ENCODE data around the gene SOWAHD.
"Not testable (repeated sequence)": the region's sequence is repeated elsewhere in the genome, so short reads cannot be mapped to it uniquely, and the experiment has no call there.

The SOWAHD gene

GRCh38 chrX:119757646-119757978 is 776 bp upstream of the SOWAHD start:
- no peak for DNase-seq (ENCODE audit: low read depth in 2 of 2, low spot score in 1 of 2)

GRCh38 chrX:119758731-119759247 is 401 bp downstream of the SOWAHD start:
- DNase-seq (ENCODE audit: low read depth in 2 of 2, low spot score in 1 of 2): no peak

GRCh38 chrX:119759248-119759766 is 919 bp downstream of the SOWAHD start:
- no peak for DNase-seq (ENCODE audit: low read depth in 2 of 2, low spot score in 1 of 2)

DNA sequence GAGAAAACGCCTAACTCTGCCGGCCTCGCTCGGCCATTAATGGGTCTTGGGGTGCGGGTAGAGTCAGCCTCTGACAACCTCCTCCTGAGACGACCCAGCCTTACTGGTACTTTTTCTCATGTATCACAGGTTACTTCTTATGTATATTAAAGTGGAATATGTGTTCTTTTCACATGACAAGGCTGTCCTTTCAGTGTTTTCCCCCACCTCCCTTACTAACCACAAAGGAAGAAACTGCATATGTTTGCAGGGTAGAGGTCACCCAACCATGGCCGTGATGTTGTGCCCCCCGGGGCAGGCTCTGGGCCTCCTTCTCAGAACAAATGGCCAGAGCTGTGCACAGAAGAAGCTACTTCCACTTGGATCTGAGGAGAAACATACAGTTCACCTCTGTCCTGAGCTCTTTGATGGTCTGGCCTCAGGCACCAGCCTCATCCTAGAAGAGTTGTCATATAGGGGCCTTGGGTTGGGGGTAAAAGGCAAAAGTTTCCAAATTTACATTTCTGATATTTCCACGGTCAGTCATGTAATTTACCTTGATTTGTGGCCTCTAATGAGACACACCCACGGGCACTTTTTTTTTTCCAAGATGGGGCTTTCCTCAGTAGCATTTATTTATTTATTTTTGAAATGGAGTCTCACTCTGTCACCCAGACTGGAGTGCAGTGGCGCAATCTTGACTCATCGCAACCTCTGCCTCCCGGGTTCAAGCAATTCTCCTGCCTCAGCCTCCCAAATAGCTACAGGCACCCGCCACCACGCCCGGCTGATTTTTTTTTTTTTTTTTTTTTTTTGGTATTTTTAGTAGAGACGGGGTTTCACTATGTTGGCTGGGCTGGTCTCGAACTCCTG is 1.9 kb downstream of the SOWAHD start:
- no peak for DNase-seq (ENCODE audit: low read depth in 2 of 2, low spot score in 1 of 2)

DNA sequence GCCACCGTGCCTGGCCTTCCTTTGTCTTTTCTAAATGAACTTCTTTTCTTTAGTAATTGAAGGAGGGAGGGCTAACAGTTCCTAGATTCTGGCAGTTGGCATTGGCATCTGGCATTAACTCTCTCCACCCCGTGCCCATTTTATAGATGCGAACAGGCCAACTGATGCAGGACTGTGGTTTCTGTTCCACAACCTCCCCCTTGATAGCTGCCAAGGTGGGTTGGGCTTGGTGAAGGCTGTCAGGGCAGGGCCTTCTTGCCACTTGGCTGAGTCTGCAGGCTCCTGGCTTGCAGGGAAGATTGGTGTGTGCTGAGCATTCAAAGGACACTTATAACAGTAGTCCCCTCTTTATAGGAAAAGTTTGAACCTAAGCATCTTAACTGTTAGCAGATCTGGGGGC is 4.3 kb downstream of the SOWAHD start:
- DNase-seq (ENCODE audit: low read depth in 2 of 2, low spot score in 1 of 2): no peak

- DNase-seq (ENCODE audit: low read depth in 2 of 2, low spot score in 1 of 2): no peak
Observed at GRCh38 chrX:119763181-119763580, 4.8 kb downstream of the SOWAHD start.

DNA sequence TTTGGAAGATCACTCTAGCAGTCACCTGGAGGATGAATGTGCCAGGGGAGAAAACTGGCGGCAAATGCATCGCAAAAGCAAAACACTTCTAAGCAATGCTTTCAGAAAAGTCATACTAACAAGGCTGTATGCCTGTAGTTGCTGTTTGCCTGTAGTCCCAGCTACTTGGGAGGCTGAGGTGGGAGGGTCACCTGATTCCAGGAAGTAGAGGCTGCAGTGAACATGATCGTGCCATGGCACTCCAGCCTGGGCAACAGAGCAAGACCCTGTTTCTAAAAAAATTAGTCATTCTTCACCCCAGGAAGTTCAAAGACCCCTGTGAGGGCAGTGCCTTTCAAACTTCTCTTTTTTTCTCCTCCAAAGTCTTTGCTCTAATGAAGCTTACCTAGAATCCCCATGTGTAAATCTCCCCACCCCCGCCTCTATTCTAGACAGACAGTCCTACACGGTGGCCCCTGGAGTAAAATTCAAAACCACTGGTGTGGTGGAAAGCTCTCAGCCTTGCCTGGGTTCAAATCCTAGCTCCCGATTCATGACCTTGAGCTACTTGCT is 5.5 kb downstream of the SOWAHD start:
- DNase-seq (ENCODE audit: low read depth in 2 of 2, low spot score in 1 of 2): no peak

DNA sequence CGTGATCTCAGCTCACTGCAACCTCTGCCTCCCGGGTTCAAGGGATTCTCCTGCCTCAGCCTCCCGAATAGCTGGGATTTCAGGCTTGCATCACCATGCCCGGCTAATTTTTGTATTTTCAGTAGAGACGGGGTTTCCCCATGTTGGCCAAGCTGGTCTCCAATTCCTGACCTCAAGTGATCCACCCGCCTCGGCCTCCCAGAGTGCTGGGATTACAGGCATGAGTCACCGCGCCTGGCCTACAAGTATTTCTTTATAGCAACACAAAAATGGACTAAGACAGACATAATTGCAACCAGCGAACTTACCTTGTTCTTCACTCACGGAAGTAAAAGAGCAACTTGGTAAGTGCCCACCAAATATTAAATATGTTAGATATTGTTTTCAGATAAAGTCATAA is 10.0 kb downstream of the SOWAHD start:
- DNase-seq (ENCODE audit: low read depth in 2 of 2, low spot score in 1 of 2): not testable (repeated sequence)

GRCh38 chrX:119769388-119769787 is 11.0 kb downstream of the SOWAHD start:
- DNase-seq (ENCODE audit: low read depth in 2 of 2, low spot score in 1 of 2): not testable (repeated sequence)

GRCh38 chrX:119775517-119776238 is 17.3 kb downstream of the SOWAHD start:
- no peak for DNase-seq (ENCODE audit: low read depth in 2 of 2, low spot score in 1 of 2)

DNA sequence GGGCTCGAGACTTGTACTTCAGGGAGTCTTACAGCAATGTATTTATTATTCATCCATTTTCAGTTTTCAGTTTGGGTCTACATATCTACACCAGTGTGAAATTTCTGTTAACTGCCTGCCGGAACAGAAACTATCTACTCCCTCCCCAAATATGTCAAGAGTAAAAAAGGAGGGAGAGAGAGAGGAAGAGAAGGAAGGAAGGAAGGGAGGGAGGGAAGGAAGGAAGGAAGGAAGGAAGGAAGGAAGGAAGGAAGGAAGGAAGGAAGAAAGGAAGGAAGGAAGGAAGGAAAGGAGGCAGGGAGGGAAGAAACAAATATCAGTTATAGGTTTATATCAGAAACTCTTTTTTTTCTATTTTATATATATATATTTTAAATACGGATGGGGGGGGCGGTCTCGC is 20.4 kb downstream of the SOWAHD start:
- no peak for DNase-seq (ENCODE audit: low read depth in 2 of 2, low spot score in 1 of 2)

- no peak for DNase-seq (ENCODE audit: low read depth in 2 of 2, low spot score in 1 of 2)
Observed at GRCh38 chrX:119783026-119783425, 24.6 kb downstream of the SOWAHD start.

- DNase-seq (ENCODE audit: low read depth in 2 of 2, low spot score in 1 of 2): no peak
Observed at GRCh38 chrX:119784747-119785446, 26.5 kb downstream of the SOWAHD start.

DNA sequence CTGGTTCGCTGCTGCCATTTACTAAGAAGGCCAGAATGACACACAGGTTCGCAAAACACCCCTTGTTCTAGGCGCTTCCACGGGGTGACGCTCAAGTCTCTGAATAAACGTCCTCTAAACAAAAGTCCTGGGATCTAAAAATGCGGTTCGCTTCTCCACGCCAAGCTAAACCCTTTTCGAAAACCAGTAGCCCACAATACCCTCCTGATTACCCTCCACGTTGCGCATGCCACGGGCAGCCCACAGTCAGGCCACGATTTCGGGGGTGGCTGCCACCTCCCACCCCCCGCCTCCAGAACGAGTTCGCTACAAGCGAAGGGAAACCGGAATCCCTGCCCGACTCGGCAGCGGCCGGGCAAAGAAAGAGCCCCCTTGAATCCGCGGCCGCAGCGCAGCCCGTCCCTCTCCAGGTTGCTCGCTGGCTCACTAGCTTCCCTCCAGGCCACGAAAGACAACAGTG is 32.6 kb downstream of the SOWAHD start:
- DNase-seq (ENCODE audit: low read depth in 2 of 2, low spot score in 1 of 2): peak in 1 of 2 donors; percentile 9

- DNase-seq (ENCODE audit: low read depth in 2 of 2, low spot score in 1 of 2): peak; percentile 31 to 65
Observed at GRCh38 chrX:119791437-119792231, 33.2 kb downstream of the SOWAHD start, which contains the start of gene RPL39. TSS of gene RPL39 (minus strand) at chrX:119791630. CDS start at chrX:119791576, 54 bp downstream.

DNA sequence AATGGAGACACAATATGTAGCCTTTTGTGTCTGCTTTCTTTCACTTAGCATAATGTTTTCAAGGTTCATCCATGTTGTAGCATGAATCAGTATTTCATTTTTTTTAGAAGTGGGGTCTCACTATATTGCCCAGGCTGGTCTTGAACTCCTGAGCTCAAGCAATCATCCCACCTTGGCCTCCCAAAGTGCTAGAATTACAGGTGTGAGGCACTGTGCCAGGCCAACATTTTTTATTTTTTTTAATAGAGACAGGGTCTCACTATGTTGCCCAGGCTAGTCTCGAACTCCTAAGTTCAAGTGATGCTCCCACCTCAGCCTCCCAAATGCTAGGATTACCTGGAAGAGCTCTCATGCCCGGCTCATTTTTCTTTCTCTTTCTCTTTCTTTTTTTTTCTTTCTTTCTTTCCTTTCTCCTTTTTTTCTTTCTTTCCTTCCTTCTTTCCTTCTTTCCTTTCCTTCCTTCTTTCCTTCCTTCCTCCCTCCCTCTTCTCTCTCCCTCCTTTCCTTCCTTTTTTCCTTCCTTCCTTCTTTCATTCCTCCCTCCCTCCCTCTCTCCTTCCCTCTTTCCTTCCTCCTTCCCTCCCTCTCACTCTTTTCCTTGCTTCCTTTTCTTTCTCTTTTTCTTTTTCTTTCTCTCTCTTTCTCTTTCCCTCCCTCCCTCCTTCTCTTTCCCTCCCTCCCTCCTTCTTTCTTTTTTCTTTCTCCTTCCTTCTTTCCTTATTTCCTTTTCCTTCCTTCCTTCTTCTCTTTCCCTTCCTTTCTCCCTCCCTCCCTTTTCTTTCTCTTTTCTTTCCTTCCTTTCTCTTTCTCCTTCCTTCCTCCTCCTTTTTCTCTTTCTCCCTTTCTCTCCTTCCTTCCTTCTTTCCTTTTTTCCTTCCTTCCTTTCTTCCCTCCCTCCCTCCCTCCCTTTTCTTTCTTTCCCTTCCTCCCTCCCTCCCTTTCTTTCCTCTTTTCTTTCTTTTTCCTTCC is 43.1 kb downstream of the SOWAHD start:
- no peak for DNase-seq (ENCODE audit: low read depth in 2 of 2, low spot score in 1 of 2)

DNA sequence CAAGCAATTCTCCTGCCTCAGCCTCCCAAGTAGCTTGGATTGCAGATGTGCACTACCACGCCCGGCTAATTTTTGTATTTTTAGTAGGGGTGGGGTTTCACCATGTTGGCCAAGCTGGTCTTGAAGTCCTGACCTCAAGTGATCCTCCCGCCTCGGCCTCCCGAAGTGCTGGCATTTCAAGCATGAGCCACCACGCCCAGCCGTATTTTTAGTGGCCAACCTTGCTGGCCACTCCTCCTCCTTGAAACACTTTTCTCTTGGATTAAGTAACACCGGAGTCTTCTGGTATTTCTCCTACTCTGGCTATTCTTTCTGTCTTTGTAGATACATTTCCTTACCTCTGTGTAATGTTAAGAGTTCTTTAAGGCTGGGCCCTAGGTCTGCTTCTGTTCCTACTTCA is 44.2 kb downstream of the SOWAHD start:
- no peak for DNase-seq (ENCODE audit: low read depth in 2 of 2, low spot score in 1 of 2)

- not testable (repeated sequence) for DNase-seq (ENCODE audit: low read depth in 2 of 2, low spot score in 1 of 2)
Observed at GRCh38 chrX:119808461-119808860, 50.1 kb downstream of the SOWAHD start.

- DNase-seq (ENCODE audit: low read depth in 2 of 2, low spot score in 1 of 2): no peak
Observed at GRCh38 chrX:119809185-119809666, 50.8 kb downstream of the SOWAHD start.
